H1 (cell line): ENCODE data around the gene ANKS1A. TPM values are rescaled to one million over a fixed set of nuclear protein-coding genes. Genes with fewer than 3 reads are reported as not detected.

Experiments used
- CTCF ChIA-PET: fragments of 300-600 bp; sonication (Branson Sonifier 250); formaldehyde crosslinking; loops from one replicate; lab custom pipeline; 2021; ENCODE audit not compliant: partially characterized antibody; lab: Charles Lee
- POLR2A ChIA-PET: fragments of 300-600 bp; sonication (Branson Sonifier 250); formaldehyde crosslinking; loops from one replicate; lab custom pipeline; 2021; ENCODE audit warnings: inconsistent platforms; ENCODE audit not compliant: partially characterized antibody; lab: Charles Lee
- DNase-seq, 2 experiments: peaks; one replicate each; pipeline versions ENCODE4 v3.0.0 to v3.0.0-alpha.2; 2010 to 2022; ENCODE audit warnings: low spot score in 2 of 2, low read depth in 1 of 2, mixed read lengths in 1 of 2
- FAIRE-seq: peaks from 2 replicates; lab custom pipeline; 2011; peaks lifted over from hg19 to GRCh38; lab: Jason Lieb, UNC
- H2AFZ ChIP-seq: 2 replicates; pipeline ENCODE4 v1.8.1; 2012; ENCODE audit warnings: low read length, inconsistent platforms
- H2AK5ac ChIP-seq: 2 replicates; pipeline ENCODE4 v1.6.1; 2013; ENCODE audit warnings: low read depth, low read length
- H2BK120ac ChIP-seq: replicated peaks from 2 replicates; pipeline ENCODE3; 2013; ENCODE audit warnings: low read depth, low read length, inconsistent platforms
- H2BK12ac ChIP-seq: 2 replicates; pipeline ENCODE4 v1.6.1; 2013; ENCODE audit warnings: low read depth, low read length
- H2BK15ac ChIP-seq: 2 replicates; pipeline ENCODE4 v1.6.1; 2013; ENCODE audit warnings: low read length
- H2BK20ac ChIP-seq: 2 replicates; pipeline ENCODE4 v1.6.1; 2013; ENCODE audit warnings: low read length
- H2BK5ac ChIP-seq: 2 replicates; pipeline ENCODE4 v1.6.1; 2013; ENCODE audit warnings: low read depth, low read length
- H3K14ac ChIP-seq: 2 replicates; pipeline ENCODE4 v1.6.1; 2013; ENCODE audit warnings: inconsistent platforms; ENCODE audit not compliant: insufficient read length
- H3K18ac ChIP-seq: 2 replicates; pipeline ENCODE4 v1.6.1; 2013; ENCODE audit warnings: low read length; ENCODE audit errors: extremely low read depth
- H3K23ac ChIP-seq: 2 replicates; pipeline ENCODE4 v1.6.1; 2013; ENCODE audit warnings: inconsistent platforms; ENCODE audit not compliant: insufficient read length
- H3K23me2 ChIP-seq: 2 replicates; pipeline ENCODE4 v1.6.1; 2013; ENCODE audit warnings: low read depth, low read length
- H3K27ac ChIP-seq: 2 replicates; pipeline ENCODE4 v1.6.1; 2011; ENCODE audit warnings: low read depth, low read length, inconsistent platforms
- H3K27me3 ChIP-seq, 4 experiments: replicated peaks in 1 of 4; 1 replicate in 1 of 4; 2 replicates in 3 of 4; pipeline versions ENCODE4 v1.6.1 to v1.8.1; 2011 to 2013; ENCODE audit warnings: low read length in 3 of 4, mild to moderate bottlenecking in 3 of 4, inconsistent platforms in 2 of 4, mixed read lengths in 2 of 4, moderate library complexity in 1 of 4; ENCODE audit not compliant: control insufficient read depth in 3 of 4, insufficient read depth in 3 of 4; ENCODE audit errors: extremely low read depth in 1 of 4
- H3K36me3 ChIP-seq, 4 experiments: 2 replicates each; pipeline versions ENCODE4 v1.6.1 to v1.8.1; 2011 to 2013; ENCODE audit warnings: mild to moderate bottlenecking in 4 of 4, low read length in 3 of 4, moderate library complexity in 2 of 4, control low read depth in 1 of 4, inconsistent platforms in 1 of 4; ENCODE audit not compliant: insufficient read depth in 4 of 4, control insufficient read depth in 2 of 4
- H3K4ac ChIP-seq: replicated peaks from 2 replicates; pipeline ENCODE3; 2013; ENCODE audit warnings: low read length, low read depth, mixed read lengths, inconsistent platforms; ENCODE audit not compliant: insufficient read length
- H3K4me1 ChIP-seq, 4 experiments: replicated peaks in 1 of 4; 1 replicate in 1 of 4; 2 replicates in 3 of 4; pipeline versions ENCODE4 v1.6.1 to v1.8.1; 2011 to 2013; ENCODE audit warnings: low read length in 3 of 4, inconsistent platforms in 2 of 4, mixed read lengths in 1 of 4; ENCODE audit not compliant: insufficient read depth in 4 of 4, control insufficient read depth in 3 of 4
- H3K4me2 ChIP-seq, 2 experiments: 2 replicates each; pipeline versions ENCODE4 v1.6.1 to v1.8.1; 2011 to 2013; ENCODE audit warnings: low read depth in 2 of 2, low read length in 2 of 2, control low read depth in 1 of 2, inconsistent platforms in 1 of 2, mild to moderate bottlenecking in 1 of 2; ENCODE audit not compliant: insufficient read depth in 1 of 2
- H3K4me3 ChIP-seq, 4 experiments: fragments of 200-600, 300-600 bp in 1 of 4; sonication (generic), shearing (Covaris generic), sonication (Bioruptor Twin) in 1 of 4; 2 replicates each; pipeline versions ENCODE4 v1.5.1 to v1.8.1; 2011 to 2016; ENCODE audit warnings: low read length in 4 of 4, low read depth in 3 of 4, control low read depth in 2 of 4, inconsistent platforms in 2 of 4, mild to moderate bottlenecking in 2 of 4, mixed read lengths in 1 of 4, moderate library complexity in 1 of 4; ENCODE audit not compliant: insufficient read depth in 2 of 4; ENCODE audit errors: extremely low read depth in 1 of 4
- H3K56ac ChIP-seq: replicated peaks from 2 replicates; pipeline ENCODE3; 2013; ENCODE audit warnings: low read depth, mild to moderate bottlenecking, mixed read lengths, low read length, inconsistent platforms; ENCODE audit not compliant: insufficient read length
- H3K79me1 ChIP-seq: 2 replicates; pipeline ENCODE4 v1.6.1; 2013; ENCODE audit warnings: low read depth, low read length, control low read depth
- H3K79me2 ChIP-seq, 2 experiments: 2 replicates each; pipeline versions ENCODE4 v1.6.1 to v1.8.1; 2012 to 2013; ENCODE audit warnings: low read length in 2 of 2, mild to moderate bottlenecking in 2 of 2, inconsistent platforms in 1 of 2; ENCODE audit not compliant: insufficient read depth in 2 of 2, control insufficient read depth in 1 of 2
- H3K9ac ChIP-seq, 4 experiments: replicated peaks in 1 of 4; 1 replicate in 1 of 4; 2 replicates in 3 of 4; pipeline versions ENCODE4 v1.6.1 to v1.8.1; 2011 to 2013; ENCODE audit warnings: low read depth in 3 of 4, low read length in 3 of 4, control low read depth in 2 of 4, mild to moderate bottlenecking in 2 of 4, moderate library complexity in 2 of 4, inconsistent platforms in 1 of 4; ENCODE audit errors: extremely low read depth in 1 of 4
- H3K9me3 ChIP-seq, 2 experiments: 2 replicates each; pipeline versions ENCODE4 v1.6.1 to v1.8.1; 2012 to 2013; ENCODE audit warnings: mild to moderate bottlenecking in 2 of 2, moderate library complexity in 2 of 2, control low read depth in 1 of 2, inconsistent platforms in 1 of 2, low read depth in 1 of 2, low read length in 1 of 2, mixed read lengths in 1 of 2; ENCODE audit not compliant: insufficient read depth in 2 of 2
- H4K20me1 ChIP-seq, 2 experiments: replicated peaks in 1 of 2; 2 replicates each; pipeline versions ENCODE3 to v1.8.1; 2011 to 2013; ENCODE audit warnings: inconsistent platforms in 2 of 2, low read length in 2 of 2, mild to moderate bottlenecking in 1 of 2; ENCODE audit not compliant: insufficient read depth in 2 of 2, control insufficient read depth in 1 of 2
- H4K5ac ChIP-seq: 2 replicates; pipeline ENCODE4 v1.6.1; 2013; ENCODE audit warnings: low read length, low read depth, mixed read lengths, inconsistent platforms; ENCODE audit not compliant: insufficient read length
- H4K8ac ChIP-seq: 2 replicates; pipeline ENCODE4 v1.8.0; 2013; ENCODE audit warnings: mild to moderate bottlenecking, moderate library complexity, low read length, inconsistent platforms; ENCODE audit not compliant: insufficient read depth; ENCODE audit errors: extremely low read depth
- H4K91ac ChIP-seq: replicated peaks from 2 replicates; pipeline ENCODE3; 2013; ENCODE audit warnings: low read length, mixed read lengths, inconsistent platforms; ENCODE audit not compliant: insufficient read length
- CHD1 ChIP-seq: IDR thresholded peaks from 2 replicates; pipeline ENCODE4 v1.6.1; 2012; ENCODE audit warnings: low read depth, low read length, improper control_type of control experiment
- CTCF ChIP-seq, 3 experiments: IDR thresholded peaks; 1 replicate in 2 of 3; 2 replicates in 1 of 3; pipeline versions ENCODE4 v1.5.1 to v1.6.1; 2011; ENCODE audit warnings: low read length in 3 of 3, mild to moderate bottlenecking in 3 of 3, inconsistent platforms in 2 of 3, low read depth in 1 of 3, moderate library complexity in 1 of 3; ENCODE audit not compliant: insufficient read depth in 1 of 3; ENCODE audit errors: control extremely low read depth in 1 of 3
- E2F6 ChIP-seq: IDR thresholded peaks from 2 replicates; pipeline ENCODE4 v1.6.1; 2012; ENCODE audit warnings: inconsistent platforms
- FOSL1 ChIP-seq: IDR thresholded peaks from 2 replicates; pipeline ENCODE4 v1.6.1; 2011; ENCODE audit warnings: mild to moderate bottlenecking, low read depth, low read length, moderate library complexity; ENCODE audit not compliant: insufficient read depth
- HDAC6 ChIP-seq: IDR thresholded peaks from one replicate; pipeline ENCODE4 v1.7.1; 2012; ENCODE audit warnings: low read depth, mild to moderate bottlenecking, inconsistent platforms, low read length, moderate library complexity
- POLR2A ChIP-seq, 2 experiments: IDR thresholded peaks; 1 replicate in 1 of 2; 2 replicates in 1 of 2; pipeline ENCODE4 v1.6.1; 2011; ENCODE audit warnings: low read depth in 2 of 2, low read length in 2 of 2, mild to moderate bottlenecking in 2 of 2; ENCODE audit errors: control extremely low read depth in 1 of 2
- POLR2AphosphoS5 ChIP-seq: IDR thresholded peaks from 2 replicates; pipeline ENCODE4 v1.6.1; 2011; ENCODE audit warnings: low read depth, low read length
- RNF2 ChIP-seq: fragments of 200-900, 300-1000 bp; sonication (generic); IDR thresholded peaks from 2 replicates; pipeline ENCODE4 v1.7.1; 2016; ENCODE audit warnings: borderline replicate concordance, low read depth, mild to moderate bottlenecking, antibody characterized with exemption, low read length; ENCODE audit not compliant: poor library complexity, severe bottlenecking; ENCODE audit errors: missing control alignments
- SIRT6 ChIP-seq: IDR thresholded peaks from one replicate; pipeline ENCODE4 v1.7.1; 2012; ENCODE audit warnings: low read length, inconsistent platforms
- YY1 ChIP-seq: IDR thresholded peaks from 2 replicates; pipeline ENCODE4 v1.6.1; 2011; ENCODE audit warnings: low read depth, mild to moderate bottlenecking, low read length
- WGBS, 2 experiments: shearing (Covaris generic) in 1 of 2; methylation state at CpG; one replicate each; pipeline versions ENCODE4 v1.1.6 to v1.1.7; 2013 to 2015; ENCODE audit warnings: low lambda C conversion rate in 2 of 2, mixed read lengths in 2 of 2, inconsistent platforms in 1 of 2, low coverage in 1 of 2, missing lambda C conversion rate in 1 of 2; ENCODE audit not compliant: insufficient replicate concordance in 2 of 2, insufficient coverage in 1 of 2, insufficient read length in 1 of 2; ENCODE audit errors: extremely low coverage in 1 of 2, missing lambda C conversion rate in 1 of 2; 5-methylcytosine and 5-hydroxymethylcytosine counted together
- polyA plus RNA-seq, 7 experiments: library from polyadenylated mRNA; depleted of rRNA in 3 of 7; stranded (reverse) in 5 of 7; unstranded in 2 of 7; fragments of >200 nt in 5 of 7; fragments of 200-250 nt in 2 of 7; gene quantifications; 1 replicate in 5 of 7; 2 replicates in 1 of 7; 4 replicates in 1 of 7; pipeline versions ENCODE4 v1.2.1 to v1.2.3, GENCODE V29; 2011 to 2013; ENCODE audit warnings: missing spikeins in 2 of 7, mixed read lengths in 2 of 7
- total RNA-seq: library from RNA; stranded (reverse); fragmentation: NEBNext Ultra II Directional; extraction: Animal tissue kit (Norgen Biotek cat#: 25700); gene quantifications from 2 replicates; pipeline ENCODE4 v1.2.1, GENCODE V29; 2021

Gene ANKS1A
- total and polyA plus RNA-seq, 2 of the 8 experiments (the other 6 are each of a cell fraction or from before 2014, with no cell fraction given), result 9.8 to 30.9 TPM

- no peaks in the 10 kb centered on the region for H3K9me3 ChIP-seq
- no peaks in the 10 kb centered on the region for H3K79me1 ChIP-seq
- ChIA-PET CTCF (interaction anchor here (0.8 to 1.6 kb wide), 2 partner anchors 12 to 24 kb away, joined by 3 read pairs; no protein-coding TSS in a partner anchor), POLR2A (no interaction called here)
- H4K8ac ChIP-seq, result no peak overlapping the region
- H3K4me2 ChIP-seq, result no peak overlapping the region
- no peak overlapping the region for H4K5ac ChIP-seq
- H3K4ac ChIP-seq, result no peak overlapping the region
- H3K4me1 ChIP-seq, result peaks cover 19 to 33% (median 29%) of the 10 kb centered on the region in 4 experiments
- H4K91ac ChIP-seq, result no peak overlapping the region
- H2BK12ac ChIP-seq, result peak overlapping the region; percentile 64; the same call in 1 of the 2 replicates
- H3K14ac ChIP-seq, result no peak overlapping the region
- H2AFZ ChIP-seq, result no peak overlapping the region
- TF ChIP-seq SIRT6 (no peak), FOSL1 (no peak), YY1 (no peak), E2F6 (no peak), HDAC6 (no peak), POLR2A (IDR thresholded peaks at IDR 0.05; ENCODE audit: control extremely low read depth in 1 of 2, low read depth in 2 of 2, low read length in 2 of 2) (no peak), CHD1 (no peak), POLR2AphosphoS5 (no peak), RNF2 (no peak), CTCF (IDR thresholded peaks at IDR 0.05; ENCODE audit: control extremely low read depth in 1 of 3, insufficient read depth in 1 of 3, low read depth in 1 of 3, low read length in 3 of 3) (no peak)
- H3K23me2 ChIP-seq, result no peaks in the 10 kb centered on the region
- no peak overlapping the region for H2BK5ac ChIP-seq
- 0 out of 2 replicates have a peak overlapping the region, but pooled peaks have one; percentile 65 for H2BK15ac ChIP-seq
- 92% methylated on average over 6 of the region's 6 CpGs; no CpG with 5 or more reads in 1 of the 2 experiments for WGBS, 2 experiments
- DNase-seq, result no peak
- no peak overlapping the region for H3K56ac ChIP-seq
- no peak overlapping the region; the same call in 1 of the 2 replicates for H3K18ac ChIP-seq
- H2AK5ac ChIP-seq, result no peak overlapping the region
- H3K27ac ChIP-seq, result no peak overlapping the region
- H2BK20ac ChIP-seq, result no peak overlapping the region
- H4K20me1 ChIP-seq, result no peaks in the 10 kb centered on the region
- H3K79me2 ChIP-seq, result no peaks in the 10 kb centered on the region
- no peak overlapping the region for H3K23ac ChIP-seq
- H3K4me3 ChIP-seq, result no peak overlapping the region
- FAIRE-seq, result no peak
- no peaks in the 10 kb centered on the region; a peak in 2 of 7 replicates for H3K27me3 ChIP-seq
- H3K36me3 ChIP-seq, result no peaks in the 10 kb centered on the region
- H2BK120ac ChIP-seq, result no peak overlapping the region
- H3K9ac ChIP-seq, result no peak overlapping the region
Measured at GRCh38 chr6:35033683-35034082, 144.6 kb downstream of the ANKS1A start.
